Activated naive CD4-positive, alpha-beta T cell treated with anti-CD3 and anti-CD28 coated beads, Interleukin-2, amount 50 U/mL, for 24 hours (primary cell): Measurements from ENCODE around the gene MACROH2A1.

ENCODE experiments used
- H3K27ac Mint-ChIP-seq: one replicate; pipeline ENCODE4 v1.8.0; 2021; ENCODE audit warnings: mild to moderate bottlenecking, mixed read lengths
- H3K27me3 Mint-ChIP-seq: one replicate; pipeline ENCODE4 v1.8.0; 2021; ENCODE audit warnings: mixed read lengths
- H3K36me3 Mint-ChIP-seq: one replicate; pipeline ENCODE4 v1.8.0; 2021; ENCODE audit warnings: mixed read lengths
- H3K4me1 Mint-ChIP-seq: one replicate; pipeline ENCODE4 v1.8.0; 2021; ENCODE audit warnings: mixed read lengths
- H3K4me3 Mint-ChIP-seq: one replicate; pipeline ENCODE4 v1.8.0; 2021; ENCODE audit warnings: mild to moderate bottlenecking, mixed read lengths
- H3K9me3 Mint-ChIP-seq: one replicate; pipeline ENCODE4 v1.8.0; 2021; ENCODE audit warnings: mixed read lengths

MACROH2A1 gene

DNA sequence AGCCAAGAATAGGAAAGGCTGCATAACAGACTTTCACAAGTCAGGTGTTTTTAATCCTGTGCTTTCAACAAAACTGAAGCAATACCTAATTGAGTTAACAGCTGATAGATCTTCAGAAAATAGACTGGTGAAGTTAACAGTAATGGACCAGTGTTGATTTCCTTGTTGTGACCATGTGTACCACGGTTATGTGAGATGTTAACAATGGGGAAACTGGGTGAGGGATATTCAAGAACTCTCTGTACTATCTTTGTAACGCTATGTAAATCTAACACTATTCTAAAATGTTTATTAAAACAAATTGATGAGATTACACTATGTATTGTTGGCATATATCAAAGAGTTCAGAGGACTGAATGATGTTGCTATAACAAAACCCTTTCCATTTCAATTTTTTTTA lies 36.9 kb downstream of the MACROH2A1 start:
- Mint-ChIP-seq H3K4me3 (no peak overlapping the region), H3K4me1 (peaks cover 14% of the 10 kb centered on the region), H3K27me3 (no peaks in the 10 kb centered on the region), H3K27ac (no peak overlapping the region), H3K9me3 (no peaks in the 10 kb centered on the region), H3K36me3 (peaks cover 4% of the 10 kb centered on the region)

DNA sequence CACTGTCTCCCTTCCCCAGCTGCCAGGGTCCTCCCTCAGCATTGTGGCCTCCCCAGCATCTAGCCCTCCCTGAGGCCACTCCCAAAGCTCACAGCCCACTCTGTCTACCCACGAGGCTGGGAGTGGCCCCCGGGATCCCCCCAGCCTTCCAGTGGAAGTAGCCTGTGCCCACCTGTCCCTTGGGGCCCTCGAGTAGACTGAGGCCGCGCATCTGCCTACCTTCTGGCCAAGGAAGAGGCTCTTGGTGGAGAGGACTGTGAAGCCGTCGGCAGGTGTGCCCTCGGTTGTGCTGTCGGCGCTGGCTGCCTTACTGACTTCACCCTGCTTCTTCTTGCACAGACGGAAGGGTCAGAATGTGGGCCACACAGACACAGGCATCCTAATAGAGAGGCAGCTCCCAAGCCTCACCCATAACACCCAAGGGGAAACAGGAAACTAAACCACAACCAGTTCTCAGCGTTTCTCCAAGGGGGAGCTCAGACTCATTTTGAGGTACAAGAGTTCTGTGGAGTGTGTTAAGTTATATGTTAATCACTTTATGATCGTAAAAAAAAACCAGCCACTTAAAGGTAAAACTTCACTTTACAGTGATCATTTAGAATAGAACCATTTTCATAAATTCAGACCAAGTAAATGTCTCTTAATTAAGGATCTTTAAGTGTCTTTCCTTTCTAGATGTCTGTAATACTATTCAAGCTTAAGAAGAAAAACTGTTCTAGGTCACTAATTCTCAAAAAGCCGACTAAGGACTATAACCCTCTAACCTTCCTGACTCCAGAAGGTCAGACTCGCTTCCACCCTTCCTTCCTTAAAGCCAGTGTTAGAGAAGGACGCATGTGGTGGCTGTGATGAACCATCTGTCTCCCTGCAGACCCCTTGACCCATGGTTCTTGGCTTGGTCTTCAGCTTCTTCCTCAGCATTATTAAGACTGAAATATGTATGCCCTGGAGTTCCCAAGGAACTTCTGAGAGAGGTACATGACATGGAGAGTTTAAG lies 38.5 kb downstream of the MACROH2A1 start:
- no peak overlapping the region for H3K4me3 Mint-ChIP-seq
- H3K27ac Mint-ChIP-seq = no peak overlapping the region
- H3K36me3 Mint-ChIP-seq = peaks cover 4% of the 10 kb centered on the region
- H3K9me3 Mint-ChIP-seq = no peaks in the 10 kb centered on the region
- peaks cover 14% of the 10 kb centered on the region for H3K4me1 Mint-ChIP-seq
- no peaks in the 10 kb centered on the region for H3K27me3 Mint-ChIP-seq

DNA sequence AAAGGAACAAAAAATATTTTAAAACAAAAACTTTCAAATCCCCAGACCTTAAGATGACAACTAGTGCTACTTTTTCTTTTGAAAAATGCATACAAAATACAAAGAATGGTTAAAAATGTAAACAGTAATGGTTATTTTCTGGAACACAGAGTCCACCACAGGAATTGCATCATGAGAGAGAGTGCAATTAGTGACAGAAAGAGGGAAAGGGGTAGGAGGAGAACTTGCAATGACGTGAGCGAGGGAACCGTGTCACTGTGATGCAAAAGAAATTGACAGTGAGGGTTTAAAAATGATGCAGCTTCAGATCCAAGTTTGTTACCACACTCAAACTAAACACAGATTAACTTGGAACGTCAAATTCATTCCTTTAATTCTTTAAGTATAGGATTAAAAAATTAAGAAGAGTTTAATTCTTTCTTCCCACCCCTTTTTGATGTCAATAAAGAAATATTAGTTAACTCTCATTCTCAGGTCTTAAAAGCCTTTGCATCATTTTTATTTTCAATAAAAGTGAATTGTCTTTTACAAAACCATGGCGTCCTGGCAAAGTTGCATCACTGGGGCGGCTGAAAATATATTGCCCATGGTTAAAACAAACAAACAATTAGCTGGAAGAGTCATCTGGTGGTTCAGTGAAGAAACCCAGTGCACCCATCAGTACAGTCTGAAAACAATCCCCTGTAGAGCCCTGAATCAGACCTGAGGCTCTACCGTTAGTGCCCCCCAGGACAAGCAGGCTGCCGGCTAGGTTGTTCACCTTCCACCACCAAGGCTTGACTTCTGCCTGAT lies 39.5 kb downstream of the MACROH2A1 start:
- Mint-ChIP-seq H3K36me3 (peaks cover 6% of the 10 kb centered on the region), H3K27ac (no peak overlapping the region), H3K4me1 (peaks cover 14% of the 10 kb centered on the region), H3K9me3 (no peaks in the 10 kb centered on the region), H3K27me3 (no peaks in the 10 kb centered on the region), H3K4me3 (no peak overlapping the region)

DNA sequence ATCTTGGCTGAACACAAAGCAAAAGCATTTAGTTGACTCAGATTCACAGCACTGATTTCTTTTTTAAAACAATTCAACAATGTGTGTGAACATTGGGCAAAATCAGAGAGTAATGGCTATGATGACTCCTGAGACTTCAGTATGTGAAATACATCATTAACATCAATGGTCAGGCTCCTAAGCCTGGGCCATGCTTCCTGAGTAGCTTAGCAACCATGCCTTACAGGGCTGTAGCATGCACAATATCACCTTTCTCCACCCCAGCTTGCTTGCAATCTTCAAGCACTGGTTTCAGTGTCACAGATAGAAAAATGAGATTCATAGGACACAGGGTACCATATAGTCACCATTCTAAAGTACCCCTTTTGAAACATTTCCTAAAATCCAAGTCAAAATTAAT lies 41.3 kb downstream of the MACROH2A1 start:
- Mint-ChIP-seq H3K9me3 (no peaks in the 10 kb centered on the region), H3K36me3 (peaks cover 10% of the 10 kb centered on the region), H3K27ac (no peak overlapping the region), H3K4me3 (no peak overlapping the region), H3K27me3 (no peaks in the 10 kb centered on the region), H3K4me1 (peaks cover 14% of the 10 kb centered on the region)

DNA sequence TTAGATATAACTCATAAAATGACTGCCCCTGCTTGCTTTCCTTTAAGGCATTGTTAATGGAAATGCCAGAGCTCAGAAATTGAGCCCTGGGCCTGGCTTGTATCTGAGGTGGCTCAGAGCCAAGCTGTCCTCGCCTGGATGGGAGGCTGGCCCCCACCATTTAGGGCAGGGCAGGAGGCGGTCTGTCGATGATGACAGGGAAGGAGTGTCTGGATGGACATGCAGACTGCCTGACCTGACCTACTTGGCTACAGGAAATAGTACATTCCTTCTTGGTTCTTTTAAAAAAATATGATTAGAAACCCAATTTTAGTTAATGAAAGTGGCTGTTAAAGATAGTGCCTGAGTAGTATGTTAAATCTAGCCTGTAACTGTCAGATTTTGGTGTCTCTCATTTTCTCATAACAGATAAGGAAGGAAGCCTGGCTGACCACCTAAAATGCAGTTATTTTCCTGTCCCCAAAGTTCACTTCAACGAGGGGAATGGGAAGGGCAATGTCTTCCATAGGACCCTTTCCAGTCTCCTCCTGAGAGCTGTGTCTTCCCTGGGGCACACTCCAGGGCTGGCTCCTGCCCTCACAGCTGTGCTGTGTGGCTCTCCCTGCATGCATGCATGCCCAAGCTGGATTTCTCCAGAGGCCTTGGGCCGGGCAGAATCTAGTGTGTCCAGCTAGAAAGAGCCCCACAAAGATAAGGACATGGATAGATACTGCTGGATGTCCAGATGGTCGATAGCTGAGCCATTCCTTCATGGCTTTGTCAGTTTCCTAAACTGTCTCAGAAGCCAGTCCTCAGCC lies 42.3 kb downstream of the MACROH2A1 start:
- Mint-ChIP-seq H3K4me1 (peaks cover 10% of the 10 kb centered on the region), H3K36me3 (peaks cover 10% of the 10 kb centered on the region), H3K27me3 (no peaks in the 10 kb centered on the region), H3K4me3 (no peak overlapping the region), H3K27ac (no peak overlapping the region), H3K9me3 (no peaks in the 10 kb centered on the region)

DNA sequence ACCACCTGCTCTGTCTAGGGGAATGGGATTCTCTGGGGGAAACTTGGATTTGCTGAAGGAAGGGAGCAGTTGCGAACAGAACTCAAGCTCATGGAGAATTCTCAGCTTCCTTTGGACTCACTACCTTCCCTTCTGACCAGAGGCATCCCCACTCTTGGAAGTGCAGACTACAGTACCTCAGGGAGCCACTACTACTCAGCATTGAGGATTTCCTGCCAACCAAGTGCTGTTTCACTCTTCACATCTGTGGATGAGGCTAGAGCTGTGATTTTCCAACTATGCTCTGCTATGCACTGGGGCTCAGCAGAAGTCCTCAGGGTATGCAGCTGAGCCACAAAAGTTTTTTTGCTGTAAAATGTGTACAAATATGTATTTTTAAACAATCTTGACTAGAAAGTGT lies 43.9 kb downstream of the MACROH2A1 start:
- no peaks in the 10 kb centered on the region for H3K27me3 Mint-ChIP-seq
- peaks cover 10% of the 10 kb centered on the region for H3K36me3 Mint-ChIP-seq
- H3K27ac Mint-ChIP-seq = no peak overlapping the region
- no peaks in the 10 kb centered on the region for H3K4me1 Mint-ChIP-seq
- H3K9me3 Mint-ChIP-seq = no peaks in the 10 kb centered on the region
- no peak overlapping the region for H3K4me3 Mint-ChIP-seq

DNA sequence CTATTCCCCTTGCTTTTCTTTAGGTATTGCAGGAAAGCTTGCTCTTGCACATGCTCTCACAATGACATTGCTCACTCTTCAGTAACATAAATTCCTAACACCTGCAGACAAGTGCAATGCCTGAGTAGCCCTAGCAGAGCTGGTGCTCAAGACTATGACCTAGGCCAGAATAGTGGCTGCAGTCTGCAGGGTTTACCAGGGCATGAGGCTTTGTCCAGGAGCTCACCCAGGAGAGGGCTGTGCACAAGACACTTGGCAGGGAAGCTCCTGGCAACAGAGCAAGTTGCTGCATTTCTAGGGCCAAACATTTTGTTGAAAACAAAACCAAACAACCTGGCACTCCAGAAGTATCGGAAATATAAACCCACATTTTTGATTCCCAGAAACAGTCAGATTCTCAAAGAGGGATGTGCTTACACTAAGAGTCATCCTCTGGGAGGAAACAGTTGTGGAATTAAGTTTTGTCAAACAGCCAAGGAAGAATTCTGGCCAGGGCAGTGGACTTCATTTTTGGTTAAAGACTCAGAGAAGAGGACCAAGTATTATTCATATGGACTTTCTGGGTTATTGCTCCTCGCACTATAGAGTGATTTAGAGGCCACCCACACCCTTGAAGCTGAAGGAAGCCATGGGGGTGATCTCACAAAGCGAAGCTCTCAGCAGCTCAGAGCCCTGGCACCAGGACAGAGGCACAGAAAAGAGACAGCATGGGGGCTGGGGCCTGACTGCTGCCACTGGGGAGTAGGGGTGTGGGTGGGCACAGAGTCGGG lies 44.9 kb downstream of the MACROH2A1 start:
- Mint-ChIP-seq H3K4me1 (no peaks in the 10 kb centered on the region), H3K9me3 (no peaks in the 10 kb centered on the region), H3K27ac (peak overlapping the region; percentile 41), H3K27me3 (no peaks in the 10 kb centered on the region), H3K4me3 (no peak overlapping the region), H3K36me3 (peaks cover 10% of the 10 kb centered on the region)

DNA sequence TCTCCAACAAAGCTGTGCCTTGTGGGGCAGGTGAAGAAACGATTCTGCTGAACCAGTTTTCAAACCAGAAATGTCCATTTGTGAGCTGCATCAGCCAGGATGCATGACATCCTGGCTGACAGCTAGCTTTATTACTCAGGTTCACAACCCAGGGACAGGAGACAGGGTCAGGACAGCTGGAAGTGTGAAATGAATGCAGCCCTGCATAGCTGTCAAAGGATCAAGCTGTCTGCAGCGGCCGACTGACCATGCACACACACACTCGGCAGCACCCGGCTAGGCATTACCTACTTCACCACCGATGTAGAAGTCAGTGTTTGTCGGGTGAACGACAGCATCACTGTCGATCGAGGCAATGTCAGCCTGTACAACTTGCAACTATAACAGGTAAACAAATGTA lies 48.5 kb downstream of the MACROH2A1 start:
- H3K4me1 Mint-ChIP-seq = no peaks in the 10 kb centered on the region
- H3K36me3 Mint-ChIP-seq = peaks cover 12% of the 10 kb centered on the region
- H3K9me3 Mint-ChIP-seq = no peaks in the 10 kb centered on the region
- H3K27ac Mint-ChIP-seq = no peak overlapping the region
- H3K27me3 Mint-ChIP-seq = no peaks in the 10 kb centered on the region
- no peak overlapping the region for H3K4me3 Mint-ChIP-seq

DNA sequence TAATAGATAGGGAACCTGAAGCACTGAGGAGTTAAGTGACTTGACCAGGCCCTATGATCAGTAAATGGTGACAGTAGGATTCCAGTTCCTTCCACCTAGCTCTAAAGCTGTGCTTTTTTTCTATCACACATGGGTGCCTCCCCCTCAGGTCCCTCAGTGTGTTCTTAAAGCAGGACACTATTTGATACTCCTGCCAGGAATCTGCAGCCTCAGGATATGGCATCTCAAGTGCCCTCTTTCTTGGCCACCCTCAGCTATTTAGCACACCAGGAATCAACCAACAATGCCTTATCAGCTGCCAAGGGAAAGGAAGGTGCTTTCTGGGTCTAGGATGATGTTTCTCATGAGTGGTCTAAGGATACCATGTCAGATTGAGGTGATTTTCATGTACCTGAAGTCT lies 49.1 kb downstream of the MACROH2A1 start:
- Mint-ChIP-seq H3K36me3 (peaks cover 11% of the 10 kb centered on the region), H3K27ac (no peak overlapping the region), H3K4me1 (no peaks in the 10 kb centered on the region), H3K27me3 (no peaks in the 10 kb centered on the region), H3K9me3 (no peaks in the 10 kb centered on the region), H3K4me3 (no peak overlapping the region)

DNA sequence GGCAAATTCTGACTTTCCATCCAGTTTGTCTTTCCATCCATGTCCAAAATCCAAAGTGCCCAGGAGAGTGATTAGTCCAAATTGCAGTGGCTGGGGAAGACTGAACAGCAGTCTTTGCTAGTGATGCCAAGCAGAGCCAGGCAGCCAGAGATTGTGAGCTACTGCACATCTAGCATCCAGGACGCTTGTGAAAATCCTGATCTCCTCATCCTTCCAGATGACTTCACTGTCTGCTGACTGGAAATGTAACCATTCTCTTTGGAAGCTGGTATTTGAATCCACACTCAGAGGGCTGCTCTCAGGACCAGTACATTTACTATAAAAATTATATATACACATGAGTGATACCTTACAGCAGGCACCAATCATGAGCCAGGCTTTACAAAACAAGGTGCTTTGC lies 49.6 kb downstream of the MACROH2A1 start:
- Mint-ChIP-seq H3K4me3 (no peak overlapping the region), H3K9me3 (no peaks in the 10 kb centered on the region), H3K27me3 (no peaks in the 10 kb centered on the region), H3K4me1 (no peaks in the 10 kb centered on the region), H3K36me3 (peaks cover 11% of the 10 kb centered on the region), H3K27ac (no peak overlapping the region)

DNA sequence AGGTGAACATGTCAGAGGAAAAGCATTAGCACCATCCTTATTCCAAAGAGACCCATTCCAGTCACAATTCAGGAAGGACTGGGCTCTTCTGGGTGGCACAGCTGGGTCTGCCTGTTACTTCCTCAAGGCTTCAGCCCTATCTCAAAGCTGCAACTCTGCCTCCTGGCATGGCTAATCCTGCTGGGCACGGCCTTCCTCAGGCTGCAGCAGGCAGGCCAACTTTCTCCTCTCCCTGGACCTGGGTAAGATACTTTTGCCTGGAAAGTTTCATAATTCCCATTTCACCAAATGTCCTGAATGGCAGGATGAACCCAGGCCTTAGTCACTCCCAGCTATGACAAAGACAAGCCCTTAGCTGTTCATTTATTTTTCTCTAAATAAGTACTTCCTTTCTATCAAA lies 50.1 kb downstream of the MACROH2A1 start:
- Mint-ChIP-seq H3K4me1 (no peaks in the 10 kb centered on the region), H3K4me3 (no peak overlapping the region), H3K27me3 (no peaks in the 10 kb centered on the region), H3K27ac (no peak overlapping the region), H3K9me3 (no peaks in the 10 kb centered on the region), H3K36me3 (peaks cover 10% of the 10 kb centered on the region)

DNA sequence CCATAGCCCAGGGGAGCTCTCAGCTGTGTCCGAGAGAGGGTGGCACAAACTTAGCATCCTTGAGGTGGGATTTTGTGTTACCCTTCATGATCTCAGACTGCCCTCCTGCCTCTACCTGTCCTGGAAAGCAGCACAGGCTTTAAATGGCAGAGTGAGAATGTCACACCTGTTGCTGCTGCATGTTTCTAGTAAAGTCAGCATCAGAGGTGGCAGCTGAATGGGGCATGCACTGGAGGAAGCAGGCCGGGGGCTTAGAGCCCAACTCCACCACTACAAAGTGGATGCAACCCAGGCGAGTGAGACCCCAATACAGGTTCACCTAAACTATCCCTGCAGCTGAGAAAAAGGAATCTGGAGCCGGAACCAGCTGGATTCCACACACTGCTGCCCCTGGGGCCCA lies 51.6 kb downstream of the MACROH2A1 start:
- H3K9me3 Mint-ChIP-seq = no peaks in the 10 kb centered on the region
- H3K36me3 Mint-ChIP-seq = peaks cover 11% of the 10 kb centered on the region
- H3K27me3 Mint-ChIP-seq = no peaks in the 10 kb centered on the region
- no peaks in the 10 kb centered on the region for H3K4me1 Mint-ChIP-seq
- H3K4me3 Mint-ChIP-seq = no peak overlapping the region
- no peak overlapping the region for H3K27ac Mint-ChIP-seq

DNA sequence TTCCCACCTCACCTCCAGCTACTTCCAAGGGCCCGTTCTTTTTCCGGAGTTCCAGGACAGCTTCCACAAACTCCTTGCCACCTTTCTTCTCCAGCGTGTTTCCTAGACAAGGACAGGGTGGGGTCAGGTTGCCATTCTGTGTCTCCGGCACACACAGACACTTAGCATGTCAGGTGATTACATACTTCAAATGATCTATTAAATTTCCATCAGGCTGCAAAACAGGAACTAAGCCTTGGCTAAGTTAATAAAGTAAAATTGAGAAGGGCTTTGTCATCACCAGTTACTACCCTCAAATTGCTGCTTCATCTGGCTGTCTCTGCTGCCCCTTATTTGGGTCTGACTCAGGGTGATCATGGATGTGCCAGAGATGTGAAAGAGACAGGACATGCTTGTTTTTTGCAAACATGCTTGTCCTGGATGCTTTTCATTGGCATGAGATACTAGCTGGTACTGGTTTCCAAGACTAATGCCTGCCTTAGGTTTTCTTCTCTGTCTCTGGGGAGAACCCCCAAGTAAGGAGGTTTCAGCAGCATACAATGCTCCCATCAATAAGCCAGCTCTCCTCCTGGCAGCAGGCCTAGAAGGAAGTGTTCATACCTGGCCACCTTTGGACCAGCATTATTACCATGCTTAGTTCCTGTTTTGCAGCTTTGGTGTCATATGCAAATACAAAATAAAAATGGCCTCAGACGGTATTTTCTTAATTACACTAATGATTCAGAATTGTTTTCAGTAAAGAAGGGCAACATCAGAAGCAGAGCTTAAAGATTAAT lies 52.9 kb downstream of the MACROH2A1 start:
- Mint-ChIP-seq H3K27me3 (no peaks in the 10 kb centered on the region), H3K4me3 (no peak overlapping the region), H3K27ac (peak overlapping the region; percentile 52), H3K4me1 (no peaks in the 10 kb centered on the region), H3K36me3 (peaks cover 11% of the 10 kb centered on the region), H3K9me3 (no peaks in the 10 kb centered on the region)

DNA sequence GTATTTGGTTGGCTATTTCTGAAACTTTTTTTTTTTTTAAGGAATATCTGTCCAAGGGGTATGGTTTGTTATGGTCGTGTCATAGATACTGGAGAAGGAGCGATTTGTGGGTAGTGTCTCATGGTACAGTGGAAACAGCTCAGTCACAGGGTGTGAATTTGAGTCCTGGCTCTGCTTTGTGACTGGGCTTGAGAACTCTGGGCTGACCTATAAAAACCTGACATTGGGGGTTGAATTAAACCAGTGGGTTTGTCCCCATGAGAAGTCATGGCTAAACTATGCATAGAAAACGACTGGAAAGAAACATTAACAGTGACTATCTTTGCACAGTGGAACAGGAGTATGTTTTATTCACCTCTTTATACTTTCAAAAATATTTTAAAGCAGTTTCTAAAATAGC lies 54.7 kb downstream of the MACROH2A1 start:
- no peaks in the 10 kb centered on the region for H3K4me1 Mint-ChIP-seq
- H3K4me3 Mint-ChIP-seq = no peak overlapping the region
- H3K9me3 Mint-ChIP-seq = no peaks in the 10 kb centered on the region
- H3K27me3 Mint-ChIP-seq = no peaks in the 10 kb centered on the region
- H3K36me3 Mint-ChIP-seq = peaks cover 9% of the 10 kb centered on the region
- H3K27ac Mint-ChIP-seq = no peak overlapping the region
